HCT116 (cell line): ENCODE results near the gene MAST4. TPM values are rescaled to one million over a fixed set of nuclear protein-coding genes. Genes with fewer than 3 reads are reported as not detected.

Experiments used
- ATAC-seq: fragments of 200-7000 bp; cut with Tn5 transposase; 2 replicates; pipeline ENCODE4 v1.9.1; 2020; ENCODE audit warnings: mild to moderate bottlenecking, moderate library complexity
- BruUV-seq: library from RNA; stranded (reverse); fragments of 400-500 nt; replicated peaks from 2 replicates; lab custom pipeline; 2021; lab: Mats Ljungman, UMichigan
- CTCF ChIA-PET: fragments of 300-600 bp; sonication (Branson Sonifier 250); formaldehyde crosslinking; loops from one replicate; lab custom pipeline; 2021; ENCODE audit warnings: antibody characterized with exemption; lab: Charles Lee
- POLR2A ChIA-PET: fragments of 300-600, 350-600 bp; sonication (Branson Sonifier 250); formaldehyde crosslinking; loops from one replicate; lab custom pipeline; 2021; ENCODE audit warnings: antibody characterized with exemption; lab: Charles Lee
- RAD21 ChIA-PET, 2 experiments: fragments of 300-600 bp; sonication (Branson Sonifier 250); formaldehyde crosslinking; loops; one replicate each; lab custom pipeline; 2023; ENCODE audit warnings: low total read pairs in 2 of 2; ENCODE audit not compliant: uncharacterized antibody in 2 of 2, unreplicated experiment in 2 of 2, low non-redundant PET in 1 of 2; lab: Charles Lee
- DNase-seq: peaks from one replicate; pipeline ENCODE4 v3.0.0-alpha.2; 2010; ENCODE audit warnings: low read depth, low spot score
- H2AFZ ChIP-seq: fragments of 200-600 bp; shearing (Covaris generic), sonication (generic); 2 replicates; pipeline ENCODE4 v1.6.1; 2017; ENCODE audit warnings: low read depth, mixed run types, mixed read lengths, antibody characterized with exemption, low read length; ENCODE audit not compliant: poor library complexity, severe bottlenecking
- H3K27ac ChIP-seq: 2 replicates; pipeline ENCODE4 v1.5.1; 2012; ENCODE audit warnings: low read depth, low read length
- H3K27me3 ChIP-seq: fragments of 200-600 bp; sonication (generic); 2 replicates; pipeline ENCODE4 v1.6.1; 2016; ENCODE audit warnings: mixed run types, low read length, mixed read lengths; ENCODE audit not compliant: insufficient read depth
- H3K36me3 ChIP-seq, 2 experiments: fragments of 200-500 bp in 1 of 2; fragments of 200-600 bp in 1 of 2; sonication (Bioruptor generic) in 1 of 2; sonication (generic) in 1 of 2; 2 replicates each; pipeline versions ENCODE4 v1.5.1 to v1.6.1; 2014 to 2016; ENCODE audit warnings: low read length in 2 of 2, inconsistent platforms in 1 of 2, mixed read lengths in 1 of 2, mixed run types in 1 of 2; ENCODE audit not compliant: insufficient read depth in 2 of 2, control insufficient read depth in 1 of 2
- H3K4me1 ChIP-seq, 2 experiments: fragments of 200-600 bp in 1 of 2; sonication (generic) in 1 of 2; 2 replicates each; pipeline versions ENCODE4 v1.5.1 to v1.6.1; 2012 to 2017; ENCODE audit warnings: low read length in 2 of 2, inconsistent platforms in 1 of 2, mild to moderate bottlenecking in 1 of 2, mixed read lengths in 1 of 2, mixed run types in 1 of 2, moderate library complexity in 1 of 2; ENCODE audit not compliant: insufficient read depth in 2 of 2, control insufficient read depth in 1 of 2
- H3K4me2 ChIP-seq: fragments of 200-600 bp; sonication (generic); 2 replicates; pipeline ENCODE4 v1.6.1; 2017; ENCODE audit warnings: mixed run types, low read length, mixed read lengths
- H3K4me3 ChIP-seq, 2 experiments: fragments of 200-600 bp in 1 of 2; sonication (generic) in 1 of 2; replicated peaks in 1 of 2; 2 replicates each; pipeline ENCODE4 v1.5.1; 2011 to 2016; ENCODE audit warnings: low read length in 2 of 2, control low read depth in 1 of 2, low read depth in 1 of 2, mild to moderate bottlenecking in 1 of 2, mixed read lengths in 1 of 2, mixed run types in 1 of 2
- H3K79me2 ChIP-seq: fragments of 200-600 bp; sonication (generic); 2 replicates; pipeline ENCODE4 v1.6.1; 2017; ENCODE audit warnings: mild to moderate bottlenecking, mixed run types, low read length, moderate library complexity, mixed read lengths; ENCODE audit not compliant: insufficient read depth
- H3K9ac ChIP-seq: fragments of 200-600 bp; sonication (generic); 2 replicates; pipeline ENCODE4 v1.6.1; 2016; ENCODE audit warnings: low read length, mixed read lengths
- H3K9me2 ChIP-seq: fragments of 200-600 bp; sonication (generic), shearing (Covaris generic); 2 replicates; pipeline ENCODE4 v1.6.1; 2017; ENCODE audit warnings: mixed run types, mild to moderate bottlenecking, moderate library complexity; ENCODE audit not compliant: insufficient read depth
- H3K9me3 ChIP-seq, 2 experiments: fragments of 200-500 bp in 1 of 2; fragments of 200-600 bp in 1 of 2; sonication (Bioruptor generic) in 1 of 2; sonication (generic) in 1 of 2; 2 replicates each; pipeline ENCODE4 v1.6.1; 2014 to 2017; ENCODE audit warnings: low read length in 2 of 2, mixed read lengths in 2 of 2, inconsistent platforms in 1 of 2, low read depth in 1 of 2, mild to moderate bottlenecking in 1 of 2, mixed run types in 1 of 2, moderate library complexity in 1 of 2; ENCODE audit not compliant: control insufficient read depth in 1 of 2, insufficient read depth in 1 of 2
- H4K20me1 ChIP-seq: fragments of 200-600 bp; sonication (generic), shearing (Covaris generic); 2 replicates; pipeline ENCODE4 v1.6.1; 2017; ENCODE audit warnings: mixed run types, mild to moderate bottlenecking, moderate library complexity; ENCODE audit not compliant: insufficient read depth
- CBX3 ChIP-seq: IDR thresholded peaks from 2 replicates; pipeline ENCODE4 v1.6.1; 2012; ENCODE audit warnings: low read depth
- CEBPB ChIP-seq: IDR thresholded peaks from 2 replicates; pipeline ENCODE4 v1.6.1; 2012; ENCODE audit warnings: low read depth
- ELF1 ChIP-seq: IDR thresholded peaks from 2 replicates; pipeline ENCODE4 v1.6.1; 2012; ENCODE audit warnings: low read depth, borderline replicate concordance
- EZH2 ChIP-seq: fragments of 200-600 bp; sonication (generic); IDR thresholded peaks from 2 replicates; pipeline ENCODE4 v1.6.1; 2017; ENCODE audit warnings: antibody characterized with exemption, mixed run types
- FOSL1 ChIP-seq: IDR thresholded peaks from 2 replicates; pipeline ENCODE4 v1.6.1; 2012; ENCODE audit warnings: low read depth
- POLR2A ChIP-seq: IDR thresholded peaks from 2 replicates; pipeline ENCODE4 v1.7.0; 2011; ENCODE audit warnings: borderline replicate concordance; ENCODE audit not compliant: insufficient read depth, insufficient read length; ENCODE audit errors: extremely low read depth
- POLR2AphosphoS5 ChIP-seq: IDR thresholded peaks from 2 replicates; pipeline ENCODE4 v1.6.1; 2011; ENCODE audit warnings: mild to moderate bottlenecking, low read depth, low read length, moderate library complexity
- SIN3A ChIP-seq: IDR thresholded peaks from 2 replicates; pipeline ENCODE4 v1.6.1; 2012; ENCODE audit warnings: low read depth
- SRF ChIP-seq: IDR thresholded peaks from 2 replicates; pipeline ENCODE4 v1.6.1; 2012; ENCODE audit warnings: low read depth
- TCF7L2 ChIP-seq: IDR thresholded peaks from 2 replicates; pipeline ENCODE4 v1.7.0; 2011; ENCODE audit warnings: borderline replicate concordance, inconsistent platforms; ENCODE audit not compliant: insufficient read depth, insufficient read length; ENCODE audit errors: extremely low read depth
- ZFX ChIP-seq: fragments of 450-650 bp; IDR thresholded peaks from 2 replicates; pipeline ENCODE4 v1.6.1; 2017
- ZNF274 ChIP-seq: fragments of 200-500 bp; sonication (Bioruptor generic); IDR thresholded peaks from 2 replicates; pipeline ENCODE4 v1.6.1; 2014; ENCODE audit warnings: mild to moderate bottlenecking, low read depth, low read length, inconsistent platforms
- intact Hi-C: fragments of 100-400 bp; cut with micrococcal nuclease; formaldehyde crosslinking; loops from 2 replicates; pipeline ENCODE4 v1.10.0; 2022
- total RNA-seq: library from RNA; stranded (reverse); gene quantifications from one replicate; pipeline ENCODE4 v1.2.1, GENCODE V29; 2021; ENCODE audit not compliant: unreplicated experiment
- TF ChIP-seq, protein P1 (sequence below): IDR thresholded peaks from 2 replicates; pipeline ENCODE4 v1.6.1; 2012
- TF ChIP-seq, protein P2 (sequence below): IDR thresholded peaks from 2 replicates; pipeline ENCODE4 v1.6.1; 2012

Gene MAST4
- total RNA-seq, 1 experiment from 2014 or later, result 1.1 TPM

GRCh38 chr5:66669086-66669861, 73.1 kb downstream of the MAST4 start:
- no peaks in the 10 kb centered on the region for H3K4me1 ChIP-seq
- H3K79me2 ChIP-seq, result no peaks in the 10 kb centered on the region
- ChIA-PET RAD21 (no interaction called here), CTCF (no interaction called here), POLR2A (no interaction called here)
- no peak overlapping the region for H2AFZ ChIP-seq
- BruUV-seq, result no TSS peak
- no peak overlapping the region for H3K9ac ChIP-seq
- no peak overlapping the region for H3K4me3 ChIP-seq
- H3K36me3 ChIP-seq, result no peaks in the 10 kb centered on the region
- no peak overlapping the region for H3K4me2 ChIP-seq
- TF ChIP-seq FOSL1 (no peak), SIN3A (no peak), ELF1 (no peak), CBX3 (no peak), EZH2 (no peak), POLR2A (no peak), ZNF274 (no peak), TCF7L2 (no peak), ZFX (no peak), POLR2AphosphoS5 (no peak), SRF (no peak)
- TF ChIP-seq, protein P1, sequence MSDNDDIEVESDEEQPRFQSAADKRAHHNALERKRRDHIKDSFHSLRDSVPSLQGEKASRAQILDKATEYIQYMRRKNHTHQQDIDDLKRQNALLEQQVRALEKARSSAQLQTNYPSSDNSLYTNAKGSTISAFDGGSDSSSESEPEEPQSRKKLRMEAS, result no peak
- H3K27me3 ChIP-seq, result peaks cover 78% of the 10 kb centered on the region
- no peak overlapping the region for H3K27ac ChIP-seq
- no peaks in the 10 kb centered on the region for H3K9me3 ChIP-seq
- ATAC-seq, result no peak
- H3K9me2 ChIP-seq, result no peaks in the 10 kb centered on the region
- intact Hi-C loops, result no loop called here
- no peaks in the 10 kb centered on the region for H4K20me1 ChIP-seq
- DNase-seq, result no peak

DNA sequence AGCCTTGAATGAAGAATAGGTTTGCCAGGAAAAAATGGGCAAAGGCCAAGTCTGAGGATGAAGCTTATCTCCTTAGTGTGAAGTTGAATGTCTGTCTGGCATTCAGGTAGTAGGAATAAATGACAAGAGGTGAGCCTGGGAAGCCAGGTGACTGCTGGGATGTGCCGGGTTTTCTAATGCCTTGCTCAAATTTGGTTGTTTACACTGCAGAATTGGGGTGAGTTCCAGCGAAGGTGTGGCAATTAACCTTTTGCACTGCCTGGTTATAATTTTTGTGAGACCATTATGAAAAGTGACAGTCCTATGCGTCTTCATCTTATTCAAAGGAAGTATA, 73.6 kb downstream of the MAST4 start:
- ATAC-seq (no peak), DNase-seq (no peak)
- Histone ChIP-seq H3K9ac (no peak overlapping the region), H3K27me3 (peaks cover 78% of the 10 kb centered on the region), H3K4me3 (no peak overlapping the region), H4K20me1 (no peaks in the 10 kb centered on the region), H3K9me2 (no peaks in the 10 kb centered on the region), H3K79me2 (no peaks in the 10 kb centered on the region), H3K4me1 (no peaks in the 10 kb centered on the region), H3K27ac (no peak overlapping the region), H3K36me3 (no peaks in the 10 kb centered on the region), H3K9me3 (no peaks in the 10 kb centered on the region), H2AFZ (no peak overlapping the region), H3K4me2 (no peak overlapping the region)
- BruUV-seq, result no TSS peak
- ChIA-PET POLR2A (no interaction called here), RAD21 (no interaction called here), CTCF (no interaction called here)
- TF ChIP-seq, protein P2, sequence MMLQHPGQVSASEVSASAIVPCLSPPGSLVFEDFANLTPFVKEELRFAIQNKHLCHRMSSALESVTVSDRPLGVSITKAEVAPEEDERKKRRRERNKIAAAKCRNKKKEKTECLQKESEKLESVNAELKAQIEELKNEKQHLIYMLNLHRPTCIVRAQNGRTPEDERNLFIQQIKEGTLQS, result no peak
- TF ChIP-seq ZFX (no peak), CEBPB (no peak), TCF7L2 (no peak)
- intact Hi-C loops, result no loop called here
